GM12872 (cell line): ENCODE results near the gene CACNA1H.

Experiments used
- TF ChIP-seq, protein P1 (sequence below): IDR thresholded peaks from 3 replicates; pipeline ENCODE4 v1.5.1; 2011; ENCODE audit warnings: low read depth, mild to moderate bottlenecking, low read length, moderate library complexity; ENCODE audit not compliant: insufficient read depth

The CACNA1H gene

DNA sequence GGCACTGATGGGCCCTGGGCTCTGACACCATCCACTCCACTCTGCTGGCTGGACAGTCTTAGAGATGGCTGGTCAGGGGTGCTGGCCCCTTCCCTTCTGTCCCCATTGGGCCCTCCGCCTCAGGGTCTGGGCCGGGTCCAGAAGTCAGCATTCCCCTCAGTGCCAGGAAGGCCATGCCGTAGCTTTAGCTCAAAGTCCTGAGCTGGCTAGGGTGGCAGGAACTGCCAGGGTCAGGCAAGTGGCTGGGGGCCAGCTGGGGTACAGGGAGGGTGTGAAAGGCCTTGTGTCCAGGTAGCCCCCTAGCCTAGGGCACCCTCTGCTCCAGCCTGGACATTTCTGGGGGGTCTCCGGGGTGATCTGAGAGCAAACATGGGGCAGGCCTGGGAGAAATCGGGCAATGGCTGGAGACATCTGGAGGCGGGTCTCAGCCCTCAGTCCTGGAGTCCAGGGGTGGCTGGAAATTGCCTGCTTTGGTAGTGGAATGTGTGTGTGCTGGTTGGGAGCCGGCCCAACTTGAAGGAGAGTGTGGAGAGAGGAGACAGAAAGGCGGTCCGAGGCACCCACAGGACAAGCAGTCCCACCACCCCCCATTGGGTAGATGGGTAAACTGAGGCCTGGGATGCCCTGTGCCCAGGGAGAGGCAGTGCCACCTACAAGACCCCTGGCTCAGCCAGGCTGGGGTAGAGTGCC, 39.6 kb downstream of the CACNA1H start:
- TF ChIP-seq, protein P1, sequence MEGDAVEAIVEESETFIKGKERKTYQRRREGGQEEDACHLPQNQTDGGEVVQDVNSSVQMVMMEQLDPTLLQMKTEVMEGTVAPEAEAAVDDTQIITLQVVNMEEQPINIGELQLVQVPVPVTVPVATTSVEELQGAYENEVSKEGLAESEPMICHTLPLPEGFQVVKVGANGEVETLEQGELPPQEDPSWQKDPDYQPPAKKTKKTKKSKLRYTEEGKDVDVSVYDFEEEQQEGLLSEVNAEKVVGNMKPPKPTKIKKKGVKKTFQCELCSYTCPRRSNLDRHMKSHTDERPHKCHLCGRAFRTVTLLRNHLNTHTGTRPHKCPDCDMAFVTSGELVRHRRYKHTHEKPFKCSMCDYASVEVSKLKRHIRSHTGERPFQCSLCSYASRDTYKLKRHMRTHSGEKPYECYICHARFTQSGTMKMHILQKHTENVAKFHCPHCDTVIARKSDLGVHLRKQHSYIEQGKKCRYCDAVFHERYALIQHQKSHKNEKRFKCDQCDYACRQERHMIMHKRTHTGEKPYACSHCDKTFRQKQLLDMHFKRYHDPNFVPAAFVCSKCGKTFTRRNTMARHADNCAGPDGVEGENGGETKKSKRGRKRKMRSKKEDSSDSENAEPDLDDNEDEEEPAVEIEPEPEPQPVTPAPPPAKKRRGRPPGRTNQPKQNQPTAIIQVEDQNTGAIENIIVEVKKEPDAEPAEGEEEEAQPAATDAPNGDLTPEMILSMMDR = no peak

DNA sequence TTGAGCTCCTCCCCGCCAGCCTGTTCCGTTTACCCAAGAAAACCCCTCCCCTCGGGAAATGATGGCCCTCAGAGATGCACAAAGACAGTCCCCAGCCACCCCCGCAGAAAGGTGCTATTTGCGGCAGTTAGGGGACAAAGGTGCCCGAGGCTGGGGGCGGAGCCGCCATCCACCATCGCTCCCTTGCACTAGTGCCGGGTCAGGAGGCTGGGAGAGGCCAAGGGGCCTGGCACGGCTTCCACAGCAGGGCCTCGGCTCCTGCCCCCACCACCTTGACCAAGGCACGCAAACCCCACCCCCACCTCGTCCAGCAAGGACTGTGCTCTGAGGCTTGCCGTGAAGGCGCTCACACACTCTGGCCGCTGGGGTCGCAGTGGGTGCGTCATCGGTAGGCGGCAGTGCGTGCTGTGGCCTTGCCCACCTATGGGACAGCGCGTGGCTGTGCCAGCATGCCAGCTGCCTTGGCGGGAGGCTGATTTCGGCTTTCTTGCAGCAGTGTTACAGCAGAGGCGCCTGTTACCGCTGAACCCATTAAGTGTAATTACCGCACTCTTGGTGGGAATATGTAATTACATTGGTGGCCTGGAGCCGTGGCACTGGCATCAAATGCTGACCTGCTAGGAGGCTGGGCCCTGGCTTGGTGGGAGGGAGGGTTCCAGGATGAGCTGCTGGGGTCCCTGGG, 40.4 kb downstream of the CACNA1H start:
- TF ChIP-seq, protein P1 = no peak

DNA sequence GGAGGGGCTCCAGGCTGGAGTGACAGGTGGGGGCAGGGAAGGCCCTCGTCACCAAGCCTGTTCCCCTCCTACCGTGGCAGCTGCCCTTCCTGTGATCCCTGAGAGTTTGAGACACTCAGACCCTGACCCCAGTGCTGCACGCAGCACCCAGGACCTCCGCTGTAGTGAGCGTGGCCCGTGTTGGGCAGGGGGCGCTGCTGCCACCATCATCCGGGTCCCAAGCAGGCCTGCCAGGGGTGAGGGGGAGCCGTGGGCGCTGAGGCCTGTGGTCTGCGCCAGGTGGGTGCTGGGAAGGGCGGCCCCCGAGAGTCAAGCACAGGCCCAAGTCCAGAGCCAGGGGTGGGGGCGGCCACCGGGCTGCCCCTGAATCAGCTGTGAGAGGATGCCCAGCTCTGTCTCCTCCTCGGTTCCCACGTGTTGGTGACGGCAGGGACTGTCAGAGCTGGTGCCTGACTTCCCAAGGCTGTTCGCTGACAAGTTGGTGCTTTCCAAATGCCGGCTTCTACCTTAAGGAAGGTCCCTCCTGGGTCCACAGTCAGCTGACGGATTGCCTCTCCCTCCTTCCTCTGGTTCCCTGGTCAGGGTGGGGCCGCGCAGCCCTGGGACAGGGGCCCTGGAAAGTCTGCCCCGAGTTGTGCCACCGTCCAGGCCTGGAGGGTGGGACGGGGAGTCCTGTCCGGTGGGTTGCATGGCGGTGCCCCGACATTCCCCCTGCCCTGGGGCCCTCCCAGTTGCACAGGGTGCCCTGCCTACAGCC, 41.1 kb downstream of the CACNA1H start:
- TF ChIP-seq, protein P1 = no peak

DNA sequence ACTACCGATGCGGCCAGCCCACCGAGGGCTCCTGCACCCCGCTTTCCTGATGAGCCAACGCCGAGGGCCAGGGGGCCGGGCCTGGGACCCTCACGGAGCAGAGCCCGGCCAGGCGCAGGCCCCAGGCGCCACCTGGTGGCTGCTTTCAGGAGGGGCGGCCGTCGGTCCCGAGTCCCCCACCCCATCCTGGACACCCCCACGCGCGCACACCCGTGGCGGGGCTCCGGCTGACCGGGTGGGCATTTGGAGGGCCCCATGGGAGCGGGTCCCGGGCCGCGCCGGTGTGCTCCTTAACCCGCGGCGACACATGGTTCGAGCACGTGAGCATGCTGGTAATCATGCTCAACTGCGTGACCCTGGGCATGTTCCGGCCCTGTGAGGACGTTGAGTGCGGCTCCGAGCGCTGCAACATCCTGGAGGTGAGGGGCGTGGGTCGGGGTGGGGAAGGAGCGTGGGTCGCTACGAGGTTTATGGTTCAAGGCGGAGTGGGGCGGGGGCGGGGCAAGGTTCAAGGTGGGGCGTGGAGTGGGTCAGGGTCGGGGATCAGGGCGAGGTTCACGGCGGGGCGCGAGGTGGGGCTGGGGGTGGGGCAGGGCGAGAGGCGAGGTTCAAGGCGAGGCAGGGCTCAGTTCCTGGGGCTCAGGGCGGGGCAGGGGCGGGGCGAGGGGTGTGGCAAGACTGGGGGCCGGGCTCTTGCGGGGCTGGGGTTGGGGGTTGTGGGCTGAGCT, 41.9 kb downstream of the CACNA1H start:
- TF ChIP-seq, protein P1 = peak; percentile 52

DNA sequence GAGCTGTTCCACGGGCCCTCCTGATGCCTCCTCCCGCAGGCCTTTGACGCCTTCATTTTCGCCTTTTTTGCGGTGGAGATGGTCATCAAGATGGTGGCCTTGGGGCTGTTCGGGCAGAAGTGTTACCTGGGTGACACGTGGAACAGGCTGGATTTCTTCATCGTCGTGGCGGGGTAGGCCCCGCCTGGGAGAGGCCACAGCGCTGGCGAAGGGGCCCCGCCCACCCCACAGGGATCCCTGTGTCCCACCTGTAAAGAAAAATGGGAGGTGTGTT, 42.4 kb downstream of the CACNA1H start:
- TF ChIP-seq, protein P1 = no peak

DNA sequence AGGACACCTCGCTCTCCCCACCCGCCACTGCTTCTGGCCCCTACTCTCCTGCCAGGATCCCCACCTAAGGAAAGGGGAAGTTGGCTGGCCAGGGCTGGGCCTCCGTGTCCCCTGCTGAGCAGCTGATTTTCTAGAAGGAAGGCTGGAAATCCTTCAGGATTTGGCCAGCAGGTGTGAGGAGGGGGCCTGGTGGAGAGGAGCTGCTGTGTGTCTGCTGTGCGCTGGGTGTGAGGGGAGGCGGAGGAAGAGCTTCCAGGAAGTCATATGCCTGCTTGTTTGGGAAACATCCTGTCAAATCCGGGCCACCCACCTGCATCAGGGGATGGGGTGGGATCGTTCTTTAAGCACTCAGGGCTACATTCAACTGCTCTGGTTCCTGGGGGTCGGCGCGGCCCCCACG, 43.6 kb downstream of the CACNA1H start:
- TF ChIP-seq, protein P1 = no peak
